Heart left ventricle (tissue), 16 donors: ENCODE data around the gene NCOA1. TPM values are rescaled to one million over a fixed set of nuclear protein-coding genes. Genes with fewer than 3 reads are reported as not detected.
A peak's percentile ranks its signal among the peaks of the same experiment; 100 is the strongest.
"Not testable (repeated sequence)": the region's sequence is repeated elsewhere in the genome, so short reads cannot be mapped to it uniquely, and the experiment has no call there.

Experiments used
- ATAC-seq, 4 donors: fragments of 200-7000 bp; cut with Tn5 transposase; one replicate each; pipeline ENCODE4 v1.9.1; 2020 to 2022; ENCODE audit warnings: moderate library complexity in 4 of 4, mild to moderate bottlenecking in 3 of 4, moderate number of reproducible peaks in 1 of 4
- DNase-seq, 5 donors: peaks; one replicate each; pipeline ENCODE4 v3.0.0-alpha.2; 2020
- H3K27ac ChIP-seq, 12 donors: fragments of 200-600 bp; sonication (generic) in 4 of 12; one replicate each; pipeline versions ENCODE4 v1.5.0 to v1.8.0; 2016 to 2022; ENCODE audit warnings: mild to moderate bottlenecking in 2 of 12
- H3K27me3 ChIP-seq, 9 donors: fragments of 200-600 bp; sonication (generic) in 2 of 9; one replicate each; pipeline versions ENCODE4 v1.5.1 to v1.8.0; 2016 to 2022; ENCODE audit warnings: mild to moderate bottlenecking in 3 of 9
- H3K36me3 ChIP-seq, 9 donors: fragments of 200-600 bp; sonication (generic) in 2 of 9; one replicate each; pipeline versions ENCODE4 v1.5.0 to v1.8.0; 2018 to 2022; ENCODE audit warnings: mild to moderate bottlenecking in 2 of 9
- H3K4me1 ChIP-seq, 12 donors: fragments of 200-600 bp; sonication (generic) in 4 of 12; one replicate each; pipeline versions ENCODE4 v1.5.0 to v1.8.0; 2016 to 2022; ENCODE audit warnings: mild to moderate bottlenecking in 3 of 12
- H3K4me3 ChIP-seq, 12 donors: fragments of 200-600 bp; sonication (generic) in 4 of 12; one replicate each; pipeline versions ENCODE4 v1.5.0 to v1.8.0; 2017 to 2022; ENCODE audit warnings: mild to moderate bottlenecking in 9 of 12, moderate library complexity in 4 of 12
- H3K9me3 ChIP-seq, 12 donors: fragments of 200-600 bp; sonication (generic) in 4 of 12; one replicate each; pipeline versions ENCODE4 v1.5.0 to v1.8.0; 2016 to 2022; ENCODE audit warnings: mild to moderate bottlenecking in 1 of 12
- POLR2A ChIP-seq, 2 donors: fragments of 450-650 bp; IDR thresholded peaks; one replicate each; pipeline ENCODE4 v1.6.1; 2017; ENCODE audit warnings: antibody characterized with exemption in 2 of 2, mild to moderate bottlenecking in 2 of 2, moderate library complexity in 2 of 2
- WGBS, 4 donors: extraction: QIAGEN DNeasy Blood & Tissue Kit in 2 of 4; methylation state at CpG; one replicate each; pipeline versions ENCODE4 v1.1.5 to v1.1.7; 2013 to 2018; 5-methylcytosine and 5-hydroxymethylcytosine counted together
- intact Hi-C, 10 donors: fragments of 100-400 bp; cut with DNase I; formaldehyde crosslinking; loops; one replicate each; pipeline versions ENCODE4 v1.11.1 to v1.14.2; 2022
- polyA plus RNA-seq, 2 donors: library from polyadenylated mRNA; stranded (reverse); fragments of 200-250 nt; gene quantifications; one replicate each; pipeline ENCODE4 v1.2.3, GENCODE V29; 2013
- total RNA-seq, 9 donors: library from RNA; depleted of rRNA in 2 of 9; stranded (reverse); fragments of >200 nt in 2 of 9; fragmentation: NEBNext Ultra II Directional in 3 of 9; extraction: Animal tissue kit (Norgen Biotek cat#: 25700) in 3 of 9; gene quantifications; one replicate each; pipeline versions ENCODE4 v1.1.0 to v1.2.4, GENCODE V29; 2016 to 2023
- TF ChIP-seq, protein P1 (sequence below), 12 donors: fragments of 200-600 bp; sonication (generic) in 4 of 12; IDR thresholded peaks; one replicate each; pipeline versions ENCODE4 v1.5.0 to v1.8.0; 2018 to 2022; ENCODE audit warnings: antibody characterized with exemption in 12 of 12, mild to moderate bottlenecking in 5 of 12
- donor health status: ischemic (EF 13 %, LVEDD 7.1; RV severe dilation, severe dysfunction).
- donor health status: healthy with polysubstance abuse.
- donor health status: DM: no; HTN: yes; CAD: no.
- donor health status: DM: no; HTN: no; CAD: no.
- donor health status: ischemic (EF 25% LVEDD 6.9; RV normal size, moderate dysfunction).
- donor health status: ischemic (EF 25% LVEDD 5.7; RV mildly dilated, moderate dysfunction).
- donor health status: healthy.
- donor health status: DM: yes; HTN: yes; CAD: no.
- donor health status: ischemic (EF 35%, LVEDD 5.7; RV mildly dilated, moderate dysfunction).
- donor health status: nonischemic (EF 11% LVEDD 7.7; RV severe dilation, severe dysfunction).
- donor health status: DM: yes; HTN: yes; CAD: no.
- donor health status: PGD.
- donor health status: ischemic (EF 29% LVEDD 5.4; RV normal size, mild dysfunction).
- donor health status: nonischemic (EF 23%, LVEDD 6.1; RV moderate dilation, normal function).

NCOA1 gene
- total and polyA plus RNA-seq, 11 donors = 8.5 to 42.3 (median 32.4) TPM

DNA sequence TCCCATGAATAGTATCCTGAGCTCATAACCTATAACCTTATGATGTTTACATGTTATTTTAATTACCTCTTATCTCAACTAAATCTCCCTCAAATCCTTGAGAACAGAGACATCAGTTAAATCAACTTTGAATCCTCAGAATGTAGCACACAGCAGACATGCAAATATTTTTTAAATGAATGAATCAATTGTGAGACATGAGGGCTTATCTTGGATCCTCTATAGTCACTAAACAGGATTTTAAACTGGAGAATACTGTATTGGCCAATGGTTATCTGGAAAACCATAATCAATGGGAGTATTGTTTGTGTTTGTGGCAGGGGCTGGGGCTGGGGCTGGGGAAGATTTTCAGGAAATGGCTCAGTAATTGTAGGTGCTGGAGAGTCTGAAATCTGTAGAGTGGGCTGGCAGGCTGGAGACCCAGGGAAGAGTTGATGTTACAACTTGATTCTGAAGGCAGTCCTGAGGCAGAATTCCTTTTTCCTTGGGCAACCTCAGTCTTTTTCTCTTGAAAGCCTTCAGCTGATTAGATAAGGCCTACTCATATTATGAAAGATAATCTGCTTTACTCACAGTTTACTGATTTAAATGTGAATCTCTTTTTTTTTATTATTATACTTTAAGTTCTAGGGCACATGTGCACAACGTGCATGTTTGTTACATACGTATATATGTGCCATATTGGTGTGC is 106.3 kb downstream of the NCOA1 start:
- DNase-seq (no peak), ATAC-seq (no peak)
- Histone ChIP-seq H3K27ac (no peak overlapping the region), H3K4me3 (no peak overlapping the region), H3K36me3 (no peaks in the 10 kb centered on the region), H3K9me3 (no peaks in the 10 kb centered on the region), H3K4me1 (peaks cover 0 to 8% (median 0%) of the 10 kb centered on the region in 12 donors), H3K27me3 (no peaks in the 10 kb centered on the region)
- intact Hi-C loops = no loop called here
- 94 to 97% (median 95%) methylated on average over 2 of the region's 2 CpGs for WGBS, 4 donors
- no peak for TF ChIP-seq POLR2A (IDR thresholded peaks at IDR 0.05)
- TF ChIP-seq, protein P1, sequence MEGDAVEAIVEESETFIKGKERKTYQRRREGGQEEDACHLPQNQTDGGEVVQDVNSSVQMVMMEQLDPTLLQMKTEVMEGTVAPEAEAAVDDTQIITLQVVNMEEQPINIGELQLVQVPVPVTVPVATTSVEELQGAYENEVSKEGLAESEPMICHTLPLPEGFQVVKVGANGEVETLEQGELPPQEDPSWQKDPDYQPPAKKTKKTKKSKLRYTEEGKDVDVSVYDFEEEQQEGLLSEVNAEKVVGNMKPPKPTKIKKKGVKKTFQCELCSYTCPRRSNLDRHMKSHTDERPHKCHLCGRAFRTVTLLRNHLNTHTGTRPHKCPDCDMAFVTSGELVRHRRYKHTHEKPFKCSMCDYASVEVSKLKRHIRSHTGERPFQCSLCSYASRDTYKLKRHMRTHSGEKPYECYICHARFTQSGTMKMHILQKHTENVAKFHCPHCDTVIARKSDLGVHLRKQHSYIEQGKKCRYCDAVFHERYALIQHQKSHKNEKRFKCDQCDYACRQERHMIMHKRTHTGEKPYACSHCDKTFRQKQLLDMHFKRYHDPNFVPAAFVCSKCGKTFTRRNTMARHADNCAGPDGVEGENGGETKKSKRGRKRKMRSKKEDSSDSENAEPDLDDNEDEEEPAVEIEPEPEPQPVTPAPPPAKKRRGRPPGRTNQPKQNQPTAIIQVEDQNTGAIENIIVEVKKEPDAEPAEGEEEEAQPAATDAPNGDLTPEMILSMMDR (IDR thresholded peaks at IDR 0.05) = no peak

DNA sequence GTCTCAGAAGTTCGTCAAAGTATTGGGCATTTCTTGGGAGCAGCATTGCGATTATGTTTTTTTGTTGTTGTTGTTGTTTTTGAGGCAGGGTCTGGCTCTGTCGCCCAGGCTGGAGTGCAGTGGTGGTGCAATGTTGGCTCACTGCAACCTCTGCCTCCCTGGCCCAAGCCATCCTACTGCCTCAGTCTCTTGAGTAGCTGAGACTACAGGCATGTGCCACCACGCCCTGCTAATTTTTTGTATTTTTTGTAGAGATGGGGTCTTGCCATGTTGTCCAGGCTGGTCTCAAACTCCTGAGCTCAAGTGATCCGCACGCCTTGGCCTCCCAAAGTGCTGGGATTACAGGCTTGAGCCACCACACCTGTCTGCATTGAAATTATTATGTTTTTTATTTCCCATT is 109.1 kb downstream of the NCOA1 start:
- intact Hi-C loops, DNase-seq, H3K4me3 ChIP-seq, ATAC-seq, H3K27ac ChIP-seq, H3K27me3 ChIP-seq, H3K36me3 ChIP-seq, H3K4me1 ChIP-seq: not testable (repeated sequence)
- peaks cover 0 to 13% (median 0%) of the 10 kb centered on the region in 12 donors for H3K9me3 ChIP-seq
- 95 to 99% (median 97%) methylated on average over 6 of the region's 6 CpGs for WGBS, 4 donors

DNA sequence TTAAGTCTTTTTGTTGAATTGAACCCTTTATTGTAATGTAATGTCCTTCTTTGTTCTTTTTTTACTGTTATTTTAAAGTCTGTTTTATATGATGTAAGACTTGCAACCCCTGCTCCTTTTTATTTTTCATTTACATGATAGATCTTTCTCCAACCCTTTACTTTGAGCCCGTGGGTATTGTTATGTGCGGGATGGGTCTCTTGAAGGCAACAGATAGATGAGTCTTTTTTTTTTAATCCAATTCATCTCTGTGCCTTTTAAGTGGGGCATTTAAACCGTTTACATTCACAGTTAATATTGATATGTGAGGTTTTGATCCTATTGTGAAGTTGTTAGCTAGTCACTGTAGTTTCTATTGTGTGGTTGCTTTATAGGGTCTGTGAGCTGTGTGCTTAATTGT is 120.6 kb downstream of the NCOA1 start:
- no peak for ATAC-seq
- Histone ChIP-seq H3K9me3 (peaks cover 0 to 44% (median 2%) of the 10 kb centered on the region in 12 donors), H3K27me3 (no peaks in the 10 kb centered on the region), H3K4me3 (no peak overlapping the region), H3K36me3 (no peaks in the 10 kb centered on the region), H3K27ac (no peak overlapping the region), H3K4me1 (peaks cover 0 to 16% (median 10%) of the 10 kb centered on the region in 12 donors)
- WGBS, 4 donors = 95 to 98% (median 96%) methylated on average over 3 of the region's 3 CpGs
- no peak for TF ChIP-seq POLR2A (IDR thresholded peaks at IDR 0.05)
- TF ChIP-seq, protein P1 (IDR thresholded peaks at IDR 0.05) = no peak
- no peak for DNase-seq
- intact Hi-C loops = no loop called here

DNA sequence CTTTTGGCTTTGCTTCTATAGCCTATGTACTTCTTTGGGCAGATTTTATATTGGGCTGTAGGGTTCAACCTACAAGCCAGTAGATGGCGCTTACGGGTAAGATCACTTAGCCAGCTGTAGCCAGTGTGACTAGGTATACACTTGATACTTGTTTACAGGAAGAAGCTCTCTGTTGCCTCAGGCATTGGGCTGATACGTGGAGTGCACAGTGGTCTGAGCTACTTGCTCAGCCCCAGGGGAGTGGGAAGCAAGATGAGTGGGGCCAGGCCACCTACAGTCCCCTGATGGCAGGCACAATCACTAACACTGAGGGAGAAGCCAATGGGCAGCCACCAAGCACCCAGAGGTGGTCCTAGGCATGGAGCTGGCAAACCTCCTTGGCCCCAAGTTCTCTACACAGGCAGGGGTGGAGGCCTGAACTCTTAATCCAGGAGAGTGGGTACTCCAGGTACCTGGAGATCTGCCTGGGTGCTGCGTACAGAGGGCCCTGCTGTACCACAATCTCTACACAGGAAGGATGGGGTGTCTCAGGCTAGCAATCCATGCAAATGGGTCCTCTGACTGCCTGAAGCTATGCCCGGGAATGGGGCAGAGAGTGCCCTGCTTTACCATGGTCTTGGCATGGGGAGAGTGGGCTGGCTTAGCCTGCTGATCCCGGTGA is 122.2 kb downstream of the NCOA1 start:
- H3K27me3 ChIP-seq = no peaks in the 10 kb centered on the region
- 71 to 84% (median 80%) methylated on average over 5 to 6 of the region's 6 CpGs for WGBS, 4 donors
- ATAC-seq = peak; percentile 20 to 59 (median 46)
- no peaks in the 10 kb centered on the region for H3K36me3 ChIP-seq
- intact Hi-C loops = no loop called here
- DNase-seq = no peak
- peaks cover 0 to 32% (median 0%) of the 10 kb centered on the region in 12 donors for H3K9me3 ChIP-seq
- H3K4me3 ChIP-seq = no peak overlapping the region
- TF ChIP-seq POLR2A (IDR thresholded peaks at IDR 0.05) = no peak
- TF ChIP-seq, protein P1 (IDR thresholded peaks at IDR 0.05) = peak in 4 of 12 donors; percentile 5 to 26 (median 13)
- peaks cover 0 to 33% (median 23%) of the 10 kb centered on the region in 12 donors for H3K4me1 ChIP-seq
- H3K27ac ChIP-seq = no peak overlapping the region
